B cell (primary cell): ENCODE data around the gene PHTF2. TPM values are rescaled to one million over a fixed set of nuclear protein-coding genes. Genes with fewer than 3 reads are reported as not detected.

Experiments
- ATAC-seq: fragments of 200-7000 bp; cut with Tn5 transposase; one replicate; pipeline ENCODE4 v1.10.0; 2021; ENCODE audit warnings: low read depth, mild to moderate bottlenecking, moderate number of reproducible peaks, moderate library complexity
- CTCF ChIA-PET: fragments of 350-600 bp; sonication (Branson Sonifier 250); formaldehyde crosslinking; loops from one replicate; lab custom pipeline; 2021; ENCODE audit warnings: antibody characterized with exemption, inconsistent platforms; lab: Charles Lee
- POLR2A ChIA-PET: fragments of 350-600 bp; sonication (Branson Sonifier 250); formaldehyde crosslinking; loops from one replicate; lab custom pipeline; 2021; ENCODE audit warnings: antibody characterized with exemption; lab: Charles Lee
- DNase-seq: peaks from one replicate; pipeline ENCODE4 v3.0.0; 2013
- H2AFZ ChIP-seq: 2 replicates; pipeline ENCODE4 v1.6.1; 2012; ENCODE audit warnings: mild to moderate bottlenecking, low read depth, low read length; ENCODE audit not compliant: insufficient read depth, poor library complexity, severe bottlenecking
- H3K27ac ChIP-seq, 2 donors: 1 replicate in 1 of 2; 2 replicates in 1 of 2; pipeline ENCODE4 v1.5.1; 2012 to 2013; ENCODE audit warnings: low read length in 2 of 2, mild to moderate bottlenecking in 2 of 2, moderate library complexity in 1 of 2
- H3K27me3 ChIP-seq, 4 experiments: fragments of 200-600 bp in 1 of 4; sonication (generic) in 1 of 4; replicated peaks in 1 of 4; 1 replicate in 2 of 4; 2 replicates in 2 of 4; pipeline versions ENCODE4 v1.6.1 to v1.7.0; 2013 to 2016; ENCODE audit warnings: low read length in 3 of 4, mild to moderate bottlenecking in 2 of 4, mixed read lengths in 1 of 4, moderate library complexity in 1 of 4; ENCODE audit not compliant: insufficient read depth in 4 of 4, control insufficient read depth in 3 of 4; ENCODE audit errors: control extremely low read depth in 1 of 4
- H3K36me3 ChIP-seq, 2 experiments: replicated peaks in 1 of 2; 1 replicate in 1 of 2; 2 replicates in 1 of 2; pipeline versions ENCODE4 v1.6.1 to v1.7.1; 2013; ENCODE audit warnings: low read length in 1 of 2; ENCODE audit not compliant: insufficient read depth in 2 of 2, control insufficient read depth in 1 of 2; ENCODE audit errors: control extremely low read depth in 1 of 2, extremely low read depth in 1 of 2
- H3K4me1 ChIP-seq, 2 donors: fragments of 200-600 bp in 1 of 2; sonication (generic) in 1 of 2; 1 replicate in 1 of 2; 2 replicates in 1 of 2; pipeline versions ENCODE4 v1.5.1 to v1.6.1; 2013 to 2017; ENCODE audit warnings: low read length in 2 of 2; ENCODE audit not compliant: control insufficient read depth in 2 of 2, insufficient read depth in 2 of 2
- H3K4me2 ChIP-seq: replicated peaks from 2 replicates; pipeline ENCODE3; 2012; ENCODE audit warnings: mild to moderate bottlenecking, low read depth, low read length; ENCODE audit not compliant: poor library complexity, severe bottlenecking
- H3K4me3 ChIP-seq, 5 experiments: fragments of 200-600 bp in 1 of 5; sonication (generic) in 1 of 5; 1 replicate in 3 of 5; 2 replicates in 2 of 5; pipeline versions ENCODE4 v1.5.1 to v1.7.0; 2011 to 2016; ENCODE audit warnings: low read length in 4 of 5, mild to moderate bottlenecking in 4 of 5, low read depth in 2 of 5, control low read depth in 1 of 5, moderate library complexity in 1 of 5; ENCODE audit not compliant: insufficient read depth in 1 of 5; ENCODE audit errors: control extremely low read depth in 1 of 5, extremely low read depth in 1 of 5
- H3K79me2 ChIP-seq: fragments of 200-600 bp; sonication (generic); one replicate; pipeline ENCODE4 v1.6.0; 2016; ENCODE audit warnings: low read length; ENCODE audit not compliant: control insufficient read depth, insufficient read depth
- H3K9ac ChIP-seq: fragments of 200-600 bp; sonication (generic); 2 replicates; pipeline ENCODE4 v1.6.1; 2017; ENCODE audit warnings: mild to moderate bottlenecking, low read length, moderate library complexity
- H3K9me3 ChIP-seq, 3 donors: one replicate each; pipeline versions ENCODE4 v1.6.1 to v1.7.1; 2013; ENCODE audit warnings: low read length in 2 of 3; ENCODE audit not compliant: control insufficient read depth in 2 of 3, insufficient read depth in 1 of 3; ENCODE audit errors: control extremely low read depth in 1 of 3
- H4K20me1 ChIP-seq: 2 replicates; pipeline ENCODE4 v1.6.0; 2012; ENCODE audit warnings: mild to moderate bottlenecking, low read length; ENCODE audit not compliant: insufficient read depth, control insufficient read depth, poor library complexity, severe bottlenecking
- H3K27ac Mint-ChIP-seq: one replicate; pipeline ENCODE4 v1.8.0; 2021; ENCODE audit warnings: mixed read lengths
- H3K27me3 Mint-ChIP-seq: one replicate; pipeline ENCODE4 v1.8.0; 2021; ENCODE audit warnings: mixed read lengths
- H3K4me1 Mint-ChIP-seq: one replicate; pipeline ENCODE4 v1.8.0; 2021; ENCODE audit warnings: mixed read lengths
- H3K4me3 Mint-ChIP-seq: one replicate; pipeline ENCODE4 v1.8.0; 2021; ENCODE audit warnings: mixed read lengths
- H3K9me3 Mint-ChIP-seq: one replicate; pipeline ENCODE4 v1.8.0; 2022; ENCODE audit warnings: mixed read lengths; ENCODE audit not compliant: insufficient read depth
- EZH2 ChIP-seq: IDR thresholded peaks from 2 replicates; pipeline ENCODE4 v1.6.1; 2012; ENCODE audit warnings: borderline replicate concordance, low read depth, mild to moderate bottlenecking, moderate library complexity, low read length; ENCODE audit not compliant: insufficient read depth, poor library complexity, severe bottlenecking
- WGBS: methylation state at CpG from one replicate; pipeline ENCODE4 v1.1.5; 2013; ENCODE audit warnings: missing lambda C conversion rate; ENCODE audit not compliant: insufficient coverage; 5-methylcytosine and 5-hydroxymethylcytosine counted together
- intact Hi-C: fragments of 100-400 bp; cut with micrococcal nuclease; formaldehyde crosslinking; loops from one replicate; pipeline ENCODE4 v1.10.0; 2022
- polyA plus RNA-seq: library from polyadenylated mRNA; depleted of rRNA; stranded (reverse); fragments of >200 nt; gene quantifications from 2 replicates; pipeline ENCODE4 v1.2.3, GENCODE V29; 2012
- total RNA-seq, 2 donors: library from RNA; stranded (reverse); fragments of 120-200 nt in 1 of 2; gene quantifications; 1 replicate in 1 of 2; 2 replicates in 1 of 2; pipeline versions ENCODE4 v1.2.3 to v1.2.4, GENCODE V29; 2013 to 2022
- TF ChIP-seq, protein P1 (sequence below): fragments of 200-600 bp; IDR thresholded peaks from one replicate; pipeline ENCODE4 v1.8.0; 2022; ENCODE audit warnings: antibody characterized with exemption, mild to moderate bottlenecking

PHTF2 gene
- total and polyA plus RNA-seq, 2 donors (not counting 1 experiment from before 2014, with no cell fraction given): 35.3 to 44.8 TPM

DNA sequence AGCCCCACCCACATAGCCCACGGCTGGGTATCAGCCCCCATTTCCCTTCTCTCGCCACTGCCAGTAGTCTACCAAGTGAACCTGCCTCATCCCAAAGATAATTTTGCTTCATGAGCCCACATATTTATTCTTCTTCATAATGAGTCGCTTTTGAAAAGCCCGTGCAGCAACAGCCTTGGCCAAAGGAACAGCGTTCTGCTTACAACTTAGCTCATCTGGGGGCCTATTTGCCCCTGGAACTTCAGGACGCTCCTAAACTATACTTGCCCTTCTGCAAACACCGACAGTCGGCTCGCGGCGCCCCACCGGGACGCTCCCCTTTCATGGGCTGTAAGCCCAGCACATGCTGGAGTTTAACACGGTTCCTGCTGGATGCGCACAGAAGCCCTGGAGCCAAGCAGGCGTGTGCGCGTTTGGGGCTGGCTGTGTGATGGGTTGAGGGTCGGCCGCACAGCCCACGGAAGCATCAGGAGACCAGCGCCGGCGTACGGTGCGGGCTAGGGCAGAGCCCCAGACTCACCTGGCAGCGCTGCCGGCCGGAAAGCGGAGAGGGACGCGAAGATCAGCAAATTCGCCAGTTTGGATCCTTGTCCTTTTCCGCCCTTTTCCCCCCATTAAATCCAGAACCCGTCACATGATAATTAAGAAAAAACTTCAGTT lies 709 bp upstream of the PHTF2 start:
- TF ChIP-seq EZH2: no peak
- TF ChIP-seq, protein P1, sequence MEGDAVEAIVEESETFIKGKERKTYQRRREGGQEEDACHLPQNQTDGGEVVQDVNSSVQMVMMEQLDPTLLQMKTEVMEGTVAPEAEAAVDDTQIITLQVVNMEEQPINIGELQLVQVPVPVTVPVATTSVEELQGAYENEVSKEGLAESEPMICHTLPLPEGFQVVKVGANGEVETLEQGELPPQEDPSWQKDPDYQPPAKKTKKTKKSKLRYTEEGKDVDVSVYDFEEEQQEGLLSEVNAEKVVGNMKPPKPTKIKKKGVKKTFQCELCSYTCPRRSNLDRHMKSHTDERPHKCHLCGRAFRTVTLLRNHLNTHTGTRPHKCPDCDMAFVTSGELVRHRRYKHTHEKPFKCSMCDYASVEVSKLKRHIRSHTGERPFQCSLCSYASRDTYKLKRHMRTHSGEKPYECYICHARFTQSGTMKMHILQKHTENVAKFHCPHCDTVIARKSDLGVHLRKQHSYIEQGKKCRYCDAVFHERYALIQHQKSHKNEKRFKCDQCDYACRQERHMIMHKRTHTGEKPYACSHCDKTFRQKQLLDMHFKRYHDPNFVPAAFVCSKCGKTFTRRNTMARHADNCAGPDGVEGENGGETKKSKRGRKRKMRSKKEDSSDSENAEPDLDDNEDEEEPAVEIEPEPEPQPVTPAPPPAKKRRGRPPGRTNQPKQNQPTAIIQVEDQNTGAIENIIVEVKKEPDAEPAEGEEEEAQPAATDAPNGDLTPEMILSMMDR: no peak
- Histone ChIP-seq H3K27ac (peak overlapping the region; percentile 77 to 87), H3K4me3 (peak overlapping the region; percentile 79 to 97 (median 91)), H3K79me2 (peaks cover 88% of the 10 kb centered on the region), H3K36me3 (peaks cover 2 to 9% of the 10 kb centered on the region in 2 experiments), H3K4me2 (peak overlapping the region; percentile 78), H3K4me1 (peaks cover 39 to 43% of the 10 kb centered on the region in 2 donors), H3K9ac (peak overlapping the region; percentile 88), H2AFZ (peak overlapping the region; percentile 85), H3K9me3 (no peaks in the 10 kb centered on the region), H3K27me3 (no peaks in the 10 kb centered on the region), H4K20me1 (peaks cover 15% of the 10 kb centered on the region)
- Mint-ChIP-seq H3K4me1 (peaks cover 72% of the 10 kb centered on the region), H3K27me3 (no peaks in the 10 kb centered on the region), H3K27ac (peak overlapping the region; percentile 92), H3K4me3 (peak overlapping the region; percentile 91), H3K9me3 (no peaks in the 10 kb centered on the region)
- ChIA-PET POLR2A (interaction anchor here (0.6 to 3.0 kb wide), 2 partner anchors 27 to 36 kb away, joined by 8 to 20 read pairs; no protein-coding TSS in a partner anchor), CTCF (interaction anchor here (0.6 to 3.1 kb wide), 18 partner anchors 16 to 142 kb away, joined by 3 to 13 read pairs (median 4); partner anchors contain the start of gene RSBN1L)
- DNase-seq (no peak), ATAC-seq (peak; percentile 25)
- intact Hi-C loops: loop anchor here (1.0 to 5.0 kb wide), 6 partner anchors 26 to 384 kb away; partner anchors contain the start of gene RSBN1L
- WGBS: under 1% methylated on average over 35 of the region's 35 CpGs
